GM21529 (cell line): Measurements from ENCODE around the gene TRAF5.

ENCODE experiments used
- ATAC-seq: cut with Tn5 transposase; IDR thresholded peaks from one replicate; pipeline ENCODE4 v1.9.1; 2021; ENCODE audit not compliant: unreplicated experiment

The TRAF5 gene

DNA sequence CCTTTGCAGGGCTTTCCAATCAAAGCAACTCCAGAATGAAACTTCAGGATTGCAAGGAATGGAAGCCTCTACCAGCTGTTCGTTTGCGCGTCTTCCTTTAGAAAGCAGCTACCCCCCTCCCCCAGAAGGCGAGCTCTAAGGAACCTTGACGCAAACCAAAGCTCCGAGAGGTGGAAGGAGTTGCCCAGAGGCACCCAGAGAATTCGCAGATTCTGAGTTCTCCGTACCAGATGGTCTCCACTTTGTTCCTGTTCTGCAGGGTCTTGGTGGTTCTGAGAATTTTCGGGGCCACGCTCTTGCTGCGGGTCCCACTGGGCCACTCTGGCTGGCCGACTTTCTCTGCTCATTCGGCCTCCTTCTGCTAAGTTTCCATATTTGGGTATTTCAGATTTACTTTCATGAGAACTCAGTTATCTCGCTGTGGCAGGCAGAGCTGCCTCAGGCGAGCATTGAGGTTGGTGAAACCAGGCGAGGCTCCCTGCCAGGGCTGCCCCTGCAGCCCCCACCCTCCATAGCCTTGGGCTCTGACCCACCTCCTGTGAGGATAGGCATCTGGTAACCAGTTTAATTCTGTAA, 801 bp downstream of the TRAF5 start:
- ATAC-seq: peak; percentile 32

DNA sequence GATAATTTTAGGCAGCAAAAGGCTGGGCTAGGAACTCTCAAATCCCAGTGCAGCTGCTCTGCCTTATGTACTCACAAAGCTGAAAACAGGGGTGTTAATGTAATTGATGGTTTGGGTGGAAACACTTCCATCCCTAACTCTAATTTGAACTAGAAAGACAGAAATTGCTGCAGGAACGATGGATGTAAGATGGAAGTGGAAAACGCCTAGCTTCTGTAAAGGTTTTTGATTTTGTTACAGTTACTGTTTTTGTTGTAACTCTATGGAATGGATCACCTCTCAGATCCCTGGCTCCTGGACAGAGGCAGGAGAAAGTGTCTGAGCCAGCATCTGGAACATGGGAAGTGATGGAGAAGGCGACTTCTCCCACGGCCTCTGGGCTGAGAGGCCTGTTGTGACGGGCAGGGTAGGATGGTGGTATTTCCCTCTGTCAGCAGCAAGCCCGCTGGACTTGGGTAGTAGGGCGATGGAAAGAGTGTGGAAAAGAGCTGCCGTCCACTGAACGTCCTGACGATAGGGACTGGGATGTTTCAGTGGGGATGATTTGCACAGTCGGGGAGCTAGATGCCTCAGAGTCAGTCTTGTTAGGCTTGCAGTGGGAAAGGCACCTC, 1.6 kb downstream of the TRAF5 start:
- no peak for ATAC-seq

DNA sequence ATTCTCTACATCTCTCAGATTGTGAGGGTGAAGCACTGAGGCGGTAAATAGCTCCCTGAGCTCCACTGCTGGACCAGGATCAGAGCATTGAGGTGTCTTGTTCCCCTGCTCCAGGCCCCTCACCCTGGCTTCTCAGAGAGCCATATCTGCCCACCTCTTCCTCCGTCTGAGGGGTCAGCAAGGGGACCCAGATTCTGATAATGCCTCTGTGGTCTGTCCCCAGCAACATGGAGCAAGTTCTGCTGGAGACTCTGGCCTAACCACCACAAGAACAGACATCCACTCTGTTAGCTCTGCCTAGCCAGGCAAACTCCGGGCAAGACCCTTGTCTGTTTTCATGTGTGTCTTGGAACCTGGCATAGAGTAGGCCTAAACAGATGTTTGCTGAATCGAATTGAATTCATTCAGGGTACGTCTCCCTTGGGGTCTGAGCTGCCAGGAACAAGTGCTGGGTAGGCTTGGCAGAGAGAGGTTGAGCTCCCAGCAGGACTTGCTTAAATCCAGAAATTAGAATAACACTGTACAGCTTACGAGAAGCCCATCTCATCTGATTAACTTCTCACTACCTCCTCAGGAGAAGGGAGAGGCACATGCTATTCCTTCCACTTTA, 2.3 kb downstream of the TRAF5 start:
- no peak for ATAC-seq

DNA sequence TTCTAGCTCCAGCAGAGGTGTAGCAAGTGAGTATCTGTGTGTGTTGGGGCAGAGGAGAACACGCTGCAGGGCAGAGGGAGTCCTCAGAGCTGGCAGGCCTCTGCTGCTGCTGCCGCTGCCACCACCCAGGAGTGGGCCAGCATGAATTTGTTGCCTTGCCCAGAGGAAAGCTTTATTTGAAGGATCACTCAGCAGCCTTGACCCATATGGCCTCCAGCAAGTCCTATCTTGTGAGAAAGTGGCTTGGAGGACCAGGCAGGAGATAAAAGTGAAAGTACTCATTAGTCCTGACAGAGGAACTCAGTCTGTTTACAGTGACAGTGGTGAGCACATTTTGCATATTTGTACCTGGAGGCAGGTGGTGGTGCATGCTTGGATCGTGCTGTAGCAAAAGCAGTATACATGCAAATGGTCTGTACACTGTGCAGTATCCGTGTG, 3.1 kb downstream of the TRAF5 start:
- ATAC-seq: peak; percentile 52

DNA sequence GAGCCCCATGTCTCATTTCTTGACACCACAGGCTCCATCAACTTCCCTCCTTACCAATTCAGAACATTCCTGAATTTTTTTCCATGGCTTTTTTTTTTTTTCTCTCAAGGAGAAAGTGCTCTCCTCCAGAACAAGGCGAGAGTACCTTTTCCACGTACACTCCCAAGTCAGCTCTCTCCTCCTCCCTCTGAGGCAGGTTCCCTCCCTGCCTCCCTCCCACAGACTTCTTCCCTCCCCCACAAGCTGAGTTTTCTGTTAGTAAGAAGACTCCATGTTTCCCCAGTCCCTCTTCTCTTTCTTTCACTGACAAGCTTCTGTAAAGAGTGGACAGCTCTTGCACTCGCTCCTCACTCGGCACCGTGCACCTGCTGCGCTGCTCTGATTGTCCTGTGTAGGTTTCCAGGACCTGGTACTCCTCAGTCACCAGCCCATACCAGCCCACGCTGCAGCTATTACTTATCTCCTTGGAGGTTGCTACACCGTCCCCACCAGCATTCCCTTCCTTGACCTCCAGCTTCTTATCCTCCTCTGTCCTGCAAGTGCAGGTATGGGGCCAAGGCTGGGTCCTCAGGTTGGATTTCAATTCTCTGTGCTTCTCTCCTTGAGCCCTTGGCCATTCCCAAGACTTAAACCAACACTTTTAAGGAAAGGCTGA, 3.8 kb downstream of the TRAF5 start:
- ATAC-seq: no peak

DNA sequence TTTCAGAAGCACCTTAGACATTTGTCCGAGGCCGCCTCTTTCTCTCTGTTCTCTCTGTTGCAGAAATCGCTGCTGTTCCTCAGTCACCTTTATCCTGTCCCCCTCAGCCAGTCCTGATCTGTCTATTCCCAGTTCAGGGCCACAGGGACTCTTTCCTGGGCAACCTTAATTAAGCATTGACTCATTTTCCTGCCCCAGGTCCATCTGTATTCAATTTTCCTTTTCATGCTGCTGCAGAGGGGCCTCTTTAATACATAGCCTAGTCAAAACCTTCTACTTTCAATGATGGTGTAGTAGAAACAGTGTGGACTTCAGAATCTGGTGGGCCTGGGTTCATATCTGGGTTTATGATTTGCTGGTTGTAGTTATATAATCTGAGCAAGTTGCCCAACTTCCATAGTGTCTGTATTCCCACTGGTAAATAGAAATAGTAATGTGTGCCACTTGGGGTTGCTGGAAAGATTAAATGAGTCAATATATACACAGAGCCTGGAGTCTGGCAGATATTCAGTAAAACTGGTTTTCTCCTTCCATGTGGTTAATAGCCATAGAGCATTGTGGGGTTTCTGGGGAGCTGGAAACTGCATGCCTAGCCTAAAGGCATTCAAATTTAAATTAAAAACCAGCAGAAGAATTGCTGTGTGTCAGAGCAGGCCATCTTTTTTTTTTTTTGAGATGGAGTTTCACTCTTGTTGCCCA, 4.5 kb downstream of the TRAF5 start:
- no peak for ATAC-seq

DNA sequence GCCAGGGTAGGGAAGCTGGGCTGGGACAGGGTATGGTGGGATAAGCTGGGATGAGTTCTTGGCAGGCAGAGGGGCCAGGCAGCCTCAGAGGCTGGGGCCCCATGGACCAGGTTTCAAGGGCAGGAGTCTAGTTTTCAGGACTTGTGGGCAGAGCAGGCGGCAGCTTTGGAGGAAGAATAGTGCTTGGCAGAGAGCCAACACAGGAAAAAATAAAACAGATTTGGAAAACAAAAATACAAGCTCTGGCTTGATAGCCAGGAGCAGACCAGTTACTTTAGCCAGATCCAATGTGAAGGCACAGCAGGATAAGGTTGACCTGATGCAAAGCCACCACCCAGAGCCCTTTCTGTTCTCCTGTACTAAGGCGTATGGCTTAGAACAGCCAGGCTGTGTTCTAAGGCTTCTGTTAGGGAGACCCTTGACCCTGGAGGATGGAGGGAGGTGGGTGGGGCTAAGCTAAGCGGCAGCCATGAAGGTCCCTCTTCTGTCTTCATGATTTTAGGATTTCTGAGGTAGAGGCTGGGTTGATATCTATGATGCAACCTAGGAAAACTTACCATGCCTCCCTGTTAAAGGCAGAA, 5.5 kb downstream of the TRAF5 start:
- ATAC-seq: no peak

DNA sequence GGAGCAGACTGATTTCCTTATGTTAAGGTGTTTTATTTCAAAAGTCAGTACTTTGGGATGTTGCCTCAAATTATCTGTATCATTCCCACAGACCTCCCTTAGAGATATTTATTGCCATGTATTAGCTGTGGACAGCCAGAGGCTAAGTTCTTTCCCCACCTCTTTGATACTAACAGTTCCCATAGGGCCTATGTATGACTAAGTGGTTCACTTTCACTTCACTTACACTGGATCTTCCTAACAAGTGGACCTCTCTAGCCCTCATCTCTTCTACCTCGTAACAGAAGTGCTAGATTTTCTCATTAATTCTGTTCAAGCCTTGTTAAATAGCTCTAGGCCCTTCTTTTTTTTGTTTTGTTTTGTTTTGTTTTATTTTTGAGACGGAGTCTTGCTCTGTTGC, 6.2 kb downstream of the TRAF5 start:
- no peak for ATAC-seq

DNA sequence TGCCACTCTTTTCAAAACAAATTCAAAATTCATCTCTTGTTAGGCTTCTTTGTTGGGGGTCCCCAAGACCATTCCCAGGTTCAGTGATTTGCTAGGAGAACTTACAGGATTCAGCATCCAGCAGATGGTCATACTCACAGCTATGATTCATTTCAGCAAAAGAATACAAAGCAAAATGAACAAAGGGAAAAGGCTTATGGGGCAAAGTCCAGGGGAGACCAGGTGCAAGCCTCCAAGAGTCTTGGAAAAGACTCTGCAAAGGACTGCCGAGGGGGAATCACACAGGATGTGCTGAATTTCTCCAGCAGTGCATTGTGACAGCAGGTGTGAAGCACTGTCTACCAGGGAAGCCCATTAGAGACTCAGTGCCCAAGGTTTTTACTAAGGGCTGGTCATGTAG, 7.3 kb downstream of the TRAF5 start:
- ATAC-seq: no peak

DNA sequence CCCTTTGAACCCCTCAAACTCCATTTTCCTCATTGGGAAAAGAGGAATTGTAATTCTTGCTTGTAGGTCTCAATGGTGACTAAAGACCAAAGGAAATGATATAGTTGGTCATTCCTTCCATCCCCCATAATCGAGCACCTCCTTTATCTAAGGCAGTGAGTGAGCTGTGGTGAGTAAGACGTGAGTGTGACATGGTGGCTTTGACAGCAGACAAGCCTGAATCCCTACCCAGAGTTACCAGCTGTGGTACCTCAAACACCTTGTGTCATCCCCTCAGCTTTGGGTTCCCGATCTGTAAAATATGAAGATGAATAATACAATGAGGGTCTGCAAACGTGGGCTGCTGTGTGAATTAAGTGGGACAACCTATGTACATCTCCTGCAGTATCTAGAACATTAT, 8.4 kb downstream of the TRAF5 start:
- ATAC-seq: no peak

DNA sequence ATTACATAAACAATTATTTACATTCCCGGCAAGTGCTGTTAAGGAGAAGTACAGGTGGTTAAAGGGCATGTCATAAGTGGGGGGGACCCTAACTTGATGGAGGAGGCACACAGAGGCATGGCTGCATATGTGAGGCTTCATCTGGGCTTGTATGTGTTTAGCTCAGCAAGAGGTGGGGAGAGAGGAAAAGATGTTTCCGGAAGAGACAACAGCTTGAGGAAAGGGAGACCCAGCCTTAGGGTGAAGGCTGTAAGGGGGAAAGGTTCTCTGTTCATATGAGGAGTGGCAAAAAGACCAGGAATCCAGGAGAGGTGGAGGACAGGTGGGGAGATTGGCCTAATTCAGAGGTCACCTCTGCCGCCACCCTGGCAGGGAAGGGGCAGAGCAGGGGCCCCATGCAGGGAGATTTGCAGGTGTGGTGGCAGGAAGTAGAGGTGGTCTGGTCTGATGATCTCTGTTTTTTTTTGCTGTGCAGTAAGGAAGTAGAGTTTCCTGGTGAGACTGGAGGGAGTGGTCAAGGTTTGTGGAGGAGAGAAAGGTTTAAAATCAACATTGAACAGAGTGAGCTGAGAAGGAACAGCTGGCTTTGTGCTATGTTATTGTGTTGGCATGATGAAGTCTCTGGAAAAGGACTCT, 9.0 kb downstream of the TRAF5 start:
- ATAC-seq: peak; percentile 88

DNA sequence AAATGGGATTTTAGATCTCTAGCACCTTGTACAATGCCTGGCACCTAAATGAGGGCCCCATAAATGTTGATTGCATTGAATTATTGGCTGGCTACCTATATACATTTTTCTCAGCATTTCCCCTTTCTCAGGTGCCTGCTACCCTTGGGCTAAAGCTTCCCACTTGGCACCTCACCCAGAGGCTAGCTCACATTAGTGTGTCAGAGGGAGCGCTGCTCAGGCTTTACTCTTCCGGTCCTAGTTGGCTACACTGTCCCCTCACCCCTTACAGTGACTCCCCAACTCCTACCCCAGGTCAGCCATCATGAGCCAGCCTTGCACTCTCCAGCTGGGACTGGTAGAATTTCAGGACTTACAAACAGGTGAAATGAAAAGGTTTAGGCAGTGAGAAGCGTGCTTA, 9.5 kb downstream of the TRAF5 start:
- peak; percentile 24 for ATAC-seq

DNA sequence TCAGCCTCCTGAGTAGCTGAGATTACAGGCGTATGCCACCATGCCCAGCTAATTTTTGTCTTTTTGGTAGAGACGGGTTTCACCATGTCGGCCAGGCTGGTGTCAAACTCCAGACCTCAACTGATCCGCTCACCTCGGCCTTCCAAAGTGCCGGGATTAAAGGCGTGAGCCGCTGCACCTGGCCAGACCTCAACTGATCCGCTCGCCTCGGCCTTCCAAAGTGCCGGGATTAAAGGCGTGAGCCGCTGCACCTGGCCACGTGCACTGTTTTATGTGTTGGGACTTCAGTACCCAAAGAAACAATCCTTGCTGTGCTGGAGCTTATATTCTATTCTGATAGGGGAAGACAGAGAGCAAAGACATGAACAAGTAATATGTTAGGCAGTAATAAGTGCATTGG, 10.1 kb downstream of the TRAF5 start:
- ATAC-seq: no peak

DNA sequence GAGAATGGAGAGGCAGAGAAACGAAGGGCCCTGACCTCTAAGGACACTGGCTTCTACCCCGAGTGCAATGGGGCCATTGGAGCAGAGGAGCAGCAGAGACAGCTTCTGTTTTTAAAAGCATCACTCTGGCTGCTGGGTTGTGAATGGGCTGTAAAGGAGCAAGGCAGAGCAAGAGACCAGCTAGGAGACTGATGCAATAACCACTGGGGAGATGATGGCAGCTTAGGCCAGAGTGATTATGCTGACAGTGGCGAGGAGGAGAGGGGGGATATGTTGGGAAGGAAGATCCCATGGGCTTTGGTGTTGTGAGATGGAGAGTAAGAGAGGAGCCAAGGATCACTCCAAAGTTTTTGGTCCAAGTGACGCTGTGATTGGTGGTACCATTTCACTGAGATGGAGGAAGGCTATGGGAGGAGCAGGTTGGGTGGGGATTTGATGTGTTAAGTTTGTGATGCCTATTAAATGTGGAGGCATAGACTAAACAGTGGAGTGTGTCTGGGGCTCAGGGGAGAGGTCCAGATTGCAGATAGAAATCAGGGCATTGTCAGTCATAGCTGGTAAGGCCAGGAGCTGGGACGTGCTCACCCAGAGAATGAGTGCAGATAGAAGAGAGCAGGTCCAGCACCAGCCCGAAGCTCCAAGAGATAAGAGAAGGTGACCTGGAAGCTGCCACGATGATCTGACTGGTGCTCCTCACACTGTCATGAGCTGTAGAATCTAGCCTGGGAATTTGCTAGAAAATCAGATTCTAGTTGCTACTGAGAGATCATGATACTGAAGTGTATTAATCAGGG, 11.0 kb downstream of the TRAF5 start:
- no peak for ATAC-seq

DNA sequence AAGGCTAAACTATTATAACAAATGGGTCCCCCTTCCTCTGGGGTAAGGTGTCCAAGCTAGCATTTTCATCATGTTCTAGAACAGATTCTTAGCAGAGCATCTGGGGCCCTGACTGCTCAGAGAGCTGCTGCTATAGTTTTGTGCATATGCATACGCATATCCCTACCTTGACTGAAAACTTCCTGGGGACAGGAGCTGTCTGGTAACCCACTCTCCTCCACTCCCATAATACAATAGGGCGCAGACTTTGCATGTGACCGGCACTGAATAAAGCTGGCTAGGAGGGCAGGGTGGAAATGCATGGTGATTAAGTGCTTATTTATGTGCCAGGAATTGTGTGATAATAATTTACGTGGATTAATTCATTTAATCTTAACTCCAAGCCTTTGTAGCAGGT, 11.6 kb downstream of the TRAF5 start:
- ATAC-seq: no peak

DNA sequence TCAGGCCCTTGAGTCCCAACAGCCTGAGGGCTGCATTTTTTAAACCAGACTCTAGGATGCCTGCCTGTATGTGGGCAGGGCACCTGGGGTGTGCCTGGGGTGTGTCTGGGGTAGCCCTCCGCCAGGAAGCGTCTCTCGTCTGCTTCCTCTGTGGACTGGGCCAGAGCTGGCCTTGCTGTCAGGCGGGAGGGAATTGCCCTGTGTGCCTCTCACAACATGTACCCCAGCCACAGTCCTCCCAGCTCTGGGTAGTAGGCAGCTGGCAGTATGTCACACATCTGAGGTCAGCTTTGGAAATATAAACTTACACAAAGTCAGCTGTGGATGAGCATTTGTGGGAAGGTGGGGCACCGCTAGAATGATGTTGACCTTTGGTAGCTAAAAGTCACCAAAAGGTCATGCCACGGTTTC, 13.0 kb downstream of the TRAF5 start:
- no peak for ATAC-seq

DNA sequence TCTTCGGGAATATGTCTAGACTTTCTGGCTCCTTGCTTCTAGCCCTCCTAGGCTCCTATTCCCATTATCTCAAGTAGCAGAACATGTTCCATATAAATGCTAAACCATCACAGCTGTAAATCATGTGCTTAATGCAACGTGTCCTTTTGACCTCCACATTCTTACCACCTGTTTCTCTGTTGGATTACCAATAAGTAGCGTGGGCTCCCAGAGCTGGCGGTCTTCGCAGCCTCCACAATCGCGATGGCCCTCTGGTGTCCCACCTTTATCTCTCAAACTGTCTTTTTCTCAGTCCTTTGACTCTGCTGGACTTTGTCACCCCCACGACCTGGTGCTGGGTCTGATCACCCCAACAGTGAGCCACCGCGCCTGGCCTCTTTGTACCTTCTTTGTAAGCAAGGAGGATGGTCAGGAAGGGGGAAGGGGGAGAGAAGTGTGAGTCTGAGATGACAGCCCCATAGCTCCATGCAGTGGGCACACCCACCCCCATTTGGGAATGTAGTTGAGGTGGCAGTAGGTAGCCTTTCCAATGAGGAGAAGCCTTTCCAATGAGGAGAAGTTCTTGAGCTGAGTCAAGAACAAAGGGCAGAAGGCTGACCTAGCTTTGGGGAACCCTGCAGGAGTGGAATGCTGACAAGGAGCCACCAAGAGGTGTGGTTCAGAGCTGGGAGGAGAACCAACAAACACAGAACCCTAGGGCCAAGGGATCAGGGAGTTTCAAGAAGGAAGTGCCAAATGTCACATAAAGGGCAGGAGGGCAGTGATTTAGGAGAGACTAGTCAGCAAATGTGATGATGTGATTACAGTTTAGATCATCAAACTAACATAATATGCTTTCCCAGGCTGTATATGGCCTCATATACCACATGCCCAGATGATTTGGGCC, 14.2 kb downstream of the TRAF5 start:
- no peak for ATAC-seq

DNA sequence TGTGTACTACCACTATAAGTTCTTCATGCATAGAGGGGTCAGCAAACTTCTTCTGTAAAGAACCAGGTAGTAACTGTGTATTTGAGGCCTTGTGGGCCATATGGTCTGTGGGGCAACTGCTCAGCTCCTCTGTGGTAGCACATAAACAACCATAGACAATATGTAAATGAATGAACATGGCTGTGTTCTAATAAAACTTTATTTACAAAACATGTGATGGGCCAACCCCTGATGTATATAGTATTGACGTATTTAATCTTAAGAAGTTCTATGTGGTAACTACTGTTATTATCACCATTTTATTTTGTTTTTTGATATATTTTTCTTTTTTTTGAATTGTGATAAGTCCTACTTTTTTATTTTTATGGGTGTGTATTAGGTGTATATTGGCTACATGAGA, 15.4 kb downstream of the TRAF5 start:
- no peak for ATAC-seq

DNA sequence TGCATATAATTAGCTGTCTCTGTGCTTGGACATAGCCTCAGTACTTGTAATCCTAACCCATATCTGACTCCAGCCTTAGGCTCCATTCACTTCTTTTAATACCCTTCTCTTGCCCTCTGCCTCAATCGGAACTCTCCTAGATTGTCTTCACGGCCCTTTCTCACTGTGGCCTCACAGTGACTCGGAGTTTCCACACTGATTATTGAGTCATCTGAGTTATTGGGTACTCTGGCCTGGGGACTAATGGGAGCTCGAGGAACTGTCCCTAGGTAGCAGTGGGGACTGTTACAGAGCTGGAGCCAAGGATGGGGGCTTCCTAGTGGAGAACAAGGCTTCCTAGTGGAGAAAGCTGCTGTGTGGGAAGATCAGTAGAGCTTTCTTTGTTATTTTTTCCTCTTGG, 17.0 kb downstream of the TRAF5 start:
- no peak for ATAC-seq
